Measurements from ENCODE around the gene ARHGAP5.

Gene ARHGAP5

GRCh38 chr14:32080001-32080510 is 3.0 kb downstream of the ARHGAP5 start:
- no peak for TF ChIP-seq Cebpa-rat (IDR thresholded peaks at IDR 0.05)
- Histone ChIP-seq H3K36me3 (peaks cover 0 to 19% (median 4%) of the 10 kb centered on the region in 11 experiments; a peak in 5 of 22 replicates), H3K9me3 (replicated peaks in 1 of 11) (no peaks in the 10 kb centered on the region), H3K4me3 (peak overlapping the region in 2 of 10 experiments; percentile 84 to 85; a peak in 4 of 20 replicates), H3K27me3 (no peaks in the 10 kb centered on the region), H4K20me1 (peaks cover 20 to 72% (median 67%) of the 10 kb centered on the region in 11 experiments; a peak in 21 of 22 replicates), H3K4me1 (peaks cover 15 to 60% (median 33%) of the 10 kb centered on the region in 10 experiments), H3K9ac (peak overlapping the region in 2 of 11 experiments; percentile 95 to 98; a peak in 1 of 22 replicates), H3K27ac (no peak overlapping the region), H3K4me2 (peak overlapping the region in 8 of 11 experiments; percentile 84 to 98 (median 90); a peak in 14 of 22 replicates)

- Histone ChIP-seq H3K27me3 (no peaks in the 10 kb centered on the region), H3K4me3 (no peak overlapping the region), H3K27ac (no peak overlapping the region), H3K9me3 (replicated peaks in 1 of 11) (no peaks in the 10 kb centered on the region), H3K36me3 (peaks cover 0 to 19% (median 4%) of the 10 kb centered on the region in 11 experiments; a peak in 5 of 22 replicates), H4K20me1 (peaks cover 29 to 89% (median 84%) of the 10 kb centered on the region in 11 experiments; a peak in 21 of 22 replicates), H3K4me1 (peaks cover 9 to 72% (median 26%) of the 10 kb centered on the region in 10 experiments; a peak in 19 of 20 replicates), H3K9ac (no peak overlapping the region), H3K4me2 (peak overlapping the region in 4 of 11 experiments; percentile 12 to 91 (median 54); a peak in 4 of 22 replicates)
- TF ChIP-seq Cebpa-rat (IDR thresholded peaks at IDR 0.05) = no peak
Observed at GRCh38 chr14:32081901-32082300, 4.8 kb downstream of the ARHGAP5 start.

GRCh38 chr14:32083315-32083624 is 6.2 kb downstream of the ARHGAP5 start:
- peaks cover 9 to 73% (median 26%) of the 10 kb centered on the region in 10 experiments; a peak in 19 of 20 replicates for H3K4me1 ChIP-seq
- peaks cover 29 to 99% (median 82%) of the 10 kb centered on the region in 11 experiments; a peak in 21 of 22 replicates for H4K20me1 ChIP-seq
- no peak overlapping the region for H3K4me3 ChIP-seq
- no peaks in the 10 kb centered on the region for H3K27me3 ChIP-seq
- no peak overlapping the region for H3K27ac ChIP-seq
- no peak for TF ChIP-seq Cebpa-rat (IDR thresholded peaks at IDR 0.05)
- no peaks in the 10 kb centered on the region for H3K9me3 ChIP-seq (replicated peaks in 1 of 11)
- H3K4me2 ChIP-seq = peak overlapping the region in 2 of 11 experiments; percentile 4 to 26; a peak in 2 of 22 replicates
- peaks cover 0 to 19% (median 4%) of the 10 kb centered on the region in 11 experiments; a peak in 5 of 22 replicates for H3K36me3 ChIP-seq
- H3K9ac ChIP-seq = no peak overlapping the region

GRCh38 chr14:32083789-32084188 is 6.7 kb downstream of the ARHGAP5 start:
- no peak for TF ChIP-seq Cebpa-rat (IDR thresholded peaks at IDR 0.05)
- Histone ChIP-seq H3K4me2 (peak overlapping the region in 1 of 11 experiments; percentile 4; a peak in 1 of 22 replicates), H3K9me3 (replicated peaks in 1 of 11) (no peaks in the 10 kb centered on the region), H3K27ac (no peak overlapping the region), H3K36me3 (peaks cover 0 to 19% (median 4%) of the 10 kb centered on the region in 11 experiments; a peak in 5 of 22 replicates), H3K4me1 (peaks cover 9 to 72% (median 21%) of the 10 kb centered on the region in 10 experiments; a peak in 19 of 20 replicates), H4K20me1 (peaks cover 29 to 99% (median 78%) of the 10 kb centered on the region in 11 experiments; a peak in 21 of 22 replicates), H3K9ac (no peak overlapping the region), H3K4me3 (no peak overlapping the region), H3K27me3 (no peaks in the 10 kb centered on the region)

- no peaks in the 10 kb centered on the region for H3K9me3 ChIP-seq (replicated peaks in 1 of 11)
- no peaks in the 10 kb centered on the region for H3K27me3 ChIP-seq
- H3K4me2 ChIP-seq = peak overlapping the region in 2 of 11 experiments; percentile 23 to 32; a peak in 1 of 22 replicates
- H3K9ac ChIP-seq = peak overlapping the region in 1 of 11 experiments; percentile 51; a peak in 1 of 22 replicates
- H3K4me1 ChIP-seq = peaks cover 0 to 57% (median 13%) of the 10 kb centered on the region in 10 experiments; a peak in 10 of 20 replicates
- peaks cover under 1 to 24% (median 5%) of the 10 kb centered on the region in 11 experiments; a peak in 19 of 22 replicates for H3K36me3 ChIP-seq
- peaks cover 29 to 99% (median 67%) of the 10 kb centered on the region in 11 experiments; a peak in 21 of 22 replicates for H4K20me1 ChIP-seq
- H3K4me3 ChIP-seq = no peak overlapping the region
- H3K27ac ChIP-seq = no peak overlapping the region
- no peak for TF ChIP-seq Cebpa-rat (IDR thresholded peaks at IDR 0.05)
Observed at GRCh38 chr14:32085182-32085844, 8.2 kb downstream of the ARHGAP5 start.

- H3K4me2 ChIP-seq = peak overlapping the region in 2 of 11 experiments; percentile 44 to 45; a peak in 4 of 22 replicates
- H3K9ac ChIP-seq = peak overlapping the region in 1 of 11 experiments; percentile 51; a peak in 2 of 22 replicates
- H4K20me1 ChIP-seq = peaks cover 29 to 99% (median 63%) of the 10 kb centered on the region in 11 experiments; a peak in 21 of 22 replicates
- H3K36me3 ChIP-seq = peaks cover 7 to 30% (median 11%) of the 10 kb centered on the region in 11 experiments
- no peaks in the 10 kb centered on the region for H3K9me3 ChIP-seq (replicated peaks in 1 of 11)
- no peaks in the 10 kb centered on the region for H3K27me3 ChIP-seq
- H3K4me3 ChIP-seq = no peak overlapping the region
- H3K27ac ChIP-seq = no peak overlapping the region
- TF ChIP-seq Cebpa-rat (IDR thresholded peaks at IDR 0.05) = no peak
- peaks cover 0 to 51% (median 10%) of the 10 kb centered on the region in 10 experiments; a peak in 9 of 20 replicates for H3K4me1 ChIP-seq
Observed at GRCh38 chr14:32085845-32086383, 8.8 kb downstream of the ARHGAP5 start.

- no peak overlapping the region for H3K4me3 ChIP-seq
Observed at GRCh38 chr14:32087173-32087861, 10.2 kb downstream of the ARHGAP5 start.

GRCh38 chr14:32087907-32088306 is 10.8 kb downstream of the ARHGAP5 start:
- H3K4me3 ChIP-seq = no peak overlapping the region
- no peak overlapping the region for H3K9ac ChIP-seq
- H4K20me1 ChIP-seq = peaks cover 26 to 95% (median 43%) of the 10 kb centered on the region in 11 experiments; a peak in 21 of 22 replicates
- H3K36me3 ChIP-seq = peaks cover 26 to 42% (median 31%) of the 10 kb centered on the region in 11 experiments
- no peaks in the 10 kb centered on the region for H3K27me3 ChIP-seq
- H3K27ac ChIP-seq = no peak overlapping the region
- no peak overlapping the region for H3K4me2 ChIP-seq
- peaks cover 0 to 31% (median 0%) of the 10 kb centered on the region in 10 experiments; a peak in 3 of 20 replicates for H3K4me1 ChIP-seq
- H3K9me3 ChIP-seq (replicated peaks in 1 of 11) = no peaks in the 10 kb centered on the region
- TF ChIP-seq Cebpa-rat (IDR thresholded peaks at IDR 0.05) = no peak

More at GRCh38 chr14:32087173-32087861, 10.2 kb downstream of the ARHGAP5 start:
- Histone ChIP-seq H3K27ac (no peak overlapping the region), H3K4me2 (no peak overlapping the region; a peak in 2 of 22 replicates), H4K20me1 (peaks cover 29 to 98% (median 49%) of the 10 kb centered on the region in 11 experiments; a peak in 21 of 22 replicates), H3K36me3 (peaks cover 21 to 40% (median 25%) of the 10 kb centered on the region in 11 experiments), H3K9me3 (replicated peaks in 1 of 11) (no peaks in the 10 kb centered on the region), H3K27me3 (no peaks in the 10 kb centered on the region), H3K4me1 (peaks cover 0 to 37% (median 3%) of the 10 kb centered on the region in 10 experiments; a peak in 6 of 20 replicates), H3K9ac (no peak overlapping the region)
- no peak for TF ChIP-seq Cebpa-rat (IDR thresholded peaks at IDR 0.05)

Data from BLaER1 treated with 17β-estradiol and CSF1 and Interleukin-3, amounts not matched to agents 10 nM and 100 nM (cell line).